ENCODE measurements around the gene PROCA1. TPM values are rescaled to one million over a fixed set of nuclear protein-coding genes. Genes with fewer than 3 reads are reported as not detected.
A peak's percentile ranks its signal among the peaks of the same experiment; 100 is the strongest.
"Not testable (repeated sequence)": the region's sequence is repeated elsewhere in the genome, so short reads cannot be mapped to it uniquely, and the experiment has no call there.

PROCA1 gene
- polyA plus RNA-seq, 3 donors = 0.35 to 2.9 (median 1.2) TPM

DNA sequence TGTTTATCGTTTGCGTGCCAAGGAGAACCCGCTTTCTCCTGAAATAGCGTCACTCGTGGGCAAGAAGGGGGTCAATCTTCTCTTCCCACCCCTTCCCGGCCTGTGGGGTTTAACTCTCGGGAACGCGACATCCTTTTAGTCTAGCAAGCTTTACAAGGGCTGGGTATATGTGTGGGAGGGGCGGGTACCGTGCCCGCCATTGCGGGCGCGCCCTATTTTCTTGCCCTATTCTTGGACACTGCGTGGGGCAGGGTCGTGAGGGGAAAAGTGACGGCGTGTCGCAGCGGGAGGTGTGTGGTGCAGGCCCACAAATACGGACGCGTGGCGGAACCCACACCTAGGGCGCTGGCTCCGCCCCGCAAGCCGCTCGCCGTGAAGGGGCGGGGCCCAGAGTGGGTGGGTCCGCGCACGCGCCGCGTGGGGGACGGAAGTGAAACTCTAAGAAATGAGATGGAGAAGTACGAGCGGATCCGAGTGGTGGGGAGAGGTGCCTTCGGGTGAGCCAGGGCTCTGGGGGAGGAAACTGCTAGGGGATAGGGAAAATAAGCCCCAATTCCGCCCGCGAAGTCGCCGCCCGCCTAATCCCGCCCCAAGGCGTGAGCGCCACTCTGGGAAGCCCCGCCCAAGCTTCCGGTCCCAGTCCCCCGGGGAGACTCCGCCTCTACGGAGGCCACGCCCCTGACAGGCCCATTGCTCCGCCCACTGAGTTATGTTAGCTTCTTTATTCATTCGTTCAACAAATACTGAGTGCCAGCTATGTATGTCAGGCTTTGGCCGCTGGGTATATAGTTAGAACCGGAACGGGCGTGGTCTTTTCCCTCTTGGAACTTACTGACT, 16.9 kb upstream of the PROCA1 start, which contains the start of gene NEK8:
TSS of gene NEK8 (plus strand) at position 425 of the 837 bp plus-strand sequence. CDS start at position 451, 26 bp downstream.
- 0% methylated on average over 58 to 64 of the region's 64 CpGs for WGBS, 3 donors
- no peak within 1 kb of the TSS for H3K27ac ChIP-seq (ENCODE audit: low read depth, low read length)

DNA sequence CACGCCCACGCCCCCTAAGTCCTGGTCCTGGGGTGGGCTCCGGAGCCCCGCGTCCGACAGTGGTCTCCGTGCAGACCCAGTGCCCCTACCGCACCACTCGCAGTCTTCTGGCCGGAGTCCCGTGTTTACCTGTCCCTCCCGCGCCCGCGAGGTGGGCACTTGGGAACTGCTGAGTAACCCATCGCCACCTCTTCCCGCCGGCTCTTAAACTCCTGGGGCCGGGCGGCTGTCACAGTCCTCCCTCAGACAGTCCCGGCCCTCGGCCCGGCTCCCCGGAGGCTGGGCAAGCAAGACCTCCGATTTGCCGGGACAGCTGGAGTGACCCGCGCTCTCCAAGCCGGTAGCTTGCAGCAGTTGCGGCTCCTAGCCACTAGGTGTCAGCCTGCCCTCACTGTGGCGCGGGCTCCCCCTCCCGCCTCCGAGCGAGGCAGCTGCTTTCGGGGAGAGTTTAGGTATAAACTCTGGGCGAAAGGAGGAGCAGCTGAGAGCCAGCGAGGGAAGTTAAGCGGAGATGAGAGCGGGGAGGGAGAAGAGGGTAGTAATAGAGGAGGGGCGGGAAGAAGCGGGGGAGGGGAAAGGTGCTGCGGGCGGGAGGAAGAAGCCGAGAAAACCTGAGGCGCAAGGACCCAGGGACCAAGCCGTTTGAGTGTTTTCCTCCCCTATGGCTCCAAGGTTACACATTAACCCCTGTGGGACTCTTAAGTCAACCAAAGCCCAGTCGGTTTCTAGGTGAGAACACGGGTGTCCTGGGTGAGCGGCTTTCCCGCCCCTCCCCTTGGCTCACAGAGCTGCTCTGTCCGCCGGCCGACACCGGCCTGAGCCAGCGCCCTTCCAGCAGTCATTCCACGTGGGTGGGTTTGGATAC, 15.2 kb upstream of the PROCA1 start:
- no peak overlapping the region for H3K27ac ChIP-seq (ENCODE audit: low read depth, low read length)
- 0 to 1% (median 1%) methylated on average over 56 to 57 of the region's 57 CpGs for WGBS, 3 donors

DNA sequence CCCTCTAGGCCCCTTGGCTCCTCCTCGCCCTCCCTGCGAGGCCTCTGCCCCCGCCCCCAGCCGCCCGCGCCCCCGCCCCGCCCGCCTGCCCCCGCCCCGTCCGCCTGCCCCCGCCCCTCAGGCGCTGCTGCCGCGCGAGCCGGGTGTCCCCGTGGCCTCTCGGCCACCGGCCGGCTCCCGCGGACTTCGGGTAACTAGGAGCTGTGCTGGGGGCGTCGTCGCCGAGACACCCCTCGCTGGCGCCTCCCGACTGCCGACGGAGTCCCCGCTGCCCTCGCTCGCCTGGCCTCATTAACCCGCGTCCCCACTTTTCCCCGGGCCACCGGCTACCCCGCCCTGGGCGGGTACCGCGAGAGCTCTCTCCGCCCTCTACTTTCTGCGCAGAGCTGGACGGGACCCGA, 14.5 kb upstream of the PROCA1 start, which contains the start of gene TLCD1:
TSS of gene TLCD1 (minus strand) at position 8 of the 401 bp plus-strand sequence. CDS start 136 bp downstream, outside the sequence.
- WGBS, 3 donors = 0% methylated on average over 19 to 43 of the region's 49 CpGs
- H3K27ac ChIP-seq (ENCODE audit: low read depth, low read length) = no peak within 1 kb of the TSS

DNA sequence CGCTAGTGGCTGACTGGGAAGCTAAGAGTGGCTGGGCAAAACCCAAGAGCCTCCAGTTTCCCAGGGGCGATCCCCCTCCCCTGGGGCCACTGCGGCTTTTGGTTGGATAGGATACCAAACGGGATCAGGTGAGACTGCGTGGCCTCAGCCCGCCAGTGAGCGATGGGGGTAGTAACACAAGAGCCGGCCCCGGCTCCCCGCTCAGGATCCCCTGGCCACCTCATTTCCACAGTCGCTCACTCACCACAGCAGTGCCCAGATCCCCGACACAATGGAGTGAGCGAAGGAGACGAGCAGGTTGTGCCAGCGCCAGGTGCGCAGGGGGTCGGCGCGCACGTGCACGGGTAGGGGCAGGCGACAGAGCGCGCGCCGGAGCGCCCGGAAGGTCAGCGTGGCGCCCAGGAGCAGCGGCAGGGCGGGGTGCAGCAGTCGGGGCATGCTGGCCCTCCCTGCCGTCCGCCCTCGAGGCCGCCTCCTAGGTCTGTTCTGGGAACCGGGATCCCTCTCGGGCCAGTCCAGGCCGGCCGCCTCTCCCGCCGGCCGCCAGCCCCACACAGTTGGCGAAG, 14.1 kb upstream of the PROCA1 start:
- 0 to 2% (median 2%) methylated on average over 39 to 45 of the region's 45 CpGs for WGBS, 3 donors
- no peak overlapping the region for H3K27ac ChIP-seq (ENCODE audit: low read depth, low read length)

GRCh38 chr17:28725166-28725659, 13.5 kb upstream of the PROCA1 start:
- 19 to 30% (median 27%) methylated on average over 20 of the region's 20 CpGs for WGBS, 3 donors
- H3K27ac ChIP-seq (ENCODE audit: low read depth, low read length) = no peak overlapping the region

DNA sequence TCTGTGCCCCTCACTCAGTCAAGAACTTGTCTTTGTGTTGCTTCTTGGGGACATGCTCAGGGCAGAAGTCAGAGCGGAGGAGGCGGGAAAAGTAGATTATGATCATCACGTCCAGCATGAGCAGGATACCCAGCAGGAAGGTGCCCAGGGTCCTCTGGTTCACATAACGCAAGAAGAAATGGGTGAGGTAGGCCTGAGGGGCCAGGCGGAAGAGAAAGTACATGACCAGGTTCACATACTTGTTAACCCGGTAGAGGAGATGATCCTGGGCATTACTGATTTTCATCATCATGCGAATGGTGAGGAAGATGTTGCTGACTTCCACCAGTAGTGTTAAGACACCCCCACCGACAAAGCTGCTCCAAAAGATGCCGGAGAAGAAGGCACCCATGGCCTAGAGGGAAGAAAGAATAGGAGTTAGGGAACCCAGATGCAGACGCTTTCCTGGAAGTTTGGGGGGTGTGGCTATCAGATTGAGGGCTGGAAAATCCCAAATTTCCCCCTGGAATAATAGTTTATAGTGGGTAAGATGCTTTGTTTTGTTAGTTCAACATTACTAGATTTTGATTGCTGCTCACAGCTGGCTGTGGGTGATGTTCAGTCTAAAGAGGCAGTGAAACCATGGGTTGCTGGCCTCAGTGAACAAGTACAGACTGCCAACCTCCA, 12.9 kb upstream of the PROCA1 start:
- 80 to 84% (median 81%) methylated on average over 10 of the region's 10 CpGs for WGBS, 3 donors
- no peak overlapping the region for H3K27ac ChIP-seq (ENCODE audit: low read depth, low read length)

DNA sequence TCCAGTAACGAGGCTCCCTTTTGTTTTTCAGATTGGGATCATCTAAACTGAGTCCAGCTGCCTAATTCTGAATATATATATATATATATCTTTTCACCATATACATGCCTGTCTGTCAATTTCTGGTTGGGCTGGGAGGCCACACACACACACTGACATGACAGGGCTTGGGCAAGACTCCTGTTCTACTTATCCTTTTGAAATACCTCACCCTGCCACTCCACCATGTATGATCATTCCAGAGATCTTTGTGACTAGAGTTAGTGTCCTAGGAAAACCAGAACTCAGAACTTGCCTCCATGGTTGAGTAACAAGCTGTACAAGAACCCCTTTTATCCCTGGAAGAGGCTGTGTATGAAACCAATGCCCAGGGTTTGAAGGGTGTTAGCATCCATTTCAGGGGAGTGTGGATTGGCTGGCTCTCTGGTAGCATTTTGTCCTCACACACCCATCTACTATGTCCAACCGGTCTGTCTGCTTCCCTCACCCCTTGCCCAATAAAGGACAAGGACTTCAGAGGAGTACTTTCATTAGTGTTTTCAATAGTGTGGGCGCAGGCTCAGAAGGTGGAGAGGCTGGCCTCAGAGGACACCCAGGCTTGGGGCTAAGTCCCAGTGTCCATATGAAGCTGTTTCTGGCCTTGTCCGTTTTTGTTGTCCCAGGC, 12.3 kb upstream of the PROCA1 start:
- not testable (repeated sequence) for H3K27ac ChIP-seq (ENCODE audit: low read depth, low read length)
- WGBS, 3 donors = 80 to 87% (median 83%) methylated on average over 4 of the region's 4 CpGs

- WGBS, 3 donors = 73 to 81% (median 77%) methylated on average over 6 of the region's 6 CpGs
- no peak overlapping the region for H3K27ac ChIP-seq (ENCODE audit: low read depth, low read length)
These were observed 11.6 kb upstream of the PROCA1 start for GRCh38 chr17:28723159-28723835.

GRCh38 chr17:28722417-28723158, 10.9 kb upstream of the PROCA1 start:
- WGBS, 3 donors = 63 to 80% (median 77%) methylated on average over 7 of the region's 7 CpGs
- H3K27ac ChIP-seq (ENCODE audit: low read depth, low read length) = no peak overlapping the region

GRCh38 chr17:28720997-28721329, 9.3 kb upstream of the PROCA1 start:
- 33 to 43% (median 42%) methylated on average over 19 of the region's 19 CpGs for WGBS, 3 donors
- H3K27ac ChIP-seq (ENCODE audit: low read depth, low read length) = not testable (repeated sequence)

- WGBS, 3 donors = 2 to 3% (median 3%) methylated on average over 25 to 28 of the region's 30 CpGs
These were observed 8.7 kb upstream of the PROCA1 start for GRCh38 chr17:28720247-28720996.

DNA sequence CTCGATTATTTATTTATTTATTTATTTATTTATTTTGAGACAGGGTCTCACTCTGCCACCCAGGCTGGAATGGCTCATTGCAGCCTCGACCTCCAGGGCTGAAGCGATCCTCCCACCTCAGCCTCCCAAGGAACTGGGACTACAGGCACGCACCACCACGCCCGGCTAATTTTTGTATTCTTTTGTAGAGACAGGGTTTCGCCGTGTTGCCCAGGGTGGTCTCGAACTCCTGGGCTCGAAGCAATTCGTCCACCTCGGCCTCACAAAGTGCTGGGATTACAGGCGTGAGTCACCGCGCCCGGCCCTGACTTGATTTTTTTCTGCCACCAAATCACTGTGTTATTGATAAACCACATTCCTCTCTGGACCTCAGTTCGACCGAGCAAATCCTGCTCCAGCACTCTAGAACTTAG, 7.3 kb upstream of the PROCA1 start:
- no peak overlapping the region for H3K27ac ChIP-seq (ENCODE audit: low read depth, low read length)
- 35 to 40% (median 35%) methylated on average over 18 of the region's 18 CpGs for WGBS, 3 donors

More at GRCh38 chr17:28720247-28720996, 8.7 kb upstream of the PROCA1 start:
- H3K27ac ChIP-seq (ENCODE audit: low read depth, low read length) = no peak overlapping the region

- 33 to 66% (median 39%) methylated on average over 18 of the region's 18 CpGs for WGBS, 3 donors
- peak overlapping the region; percentile 28 for H3K27ac ChIP-seq (ENCODE audit: low read depth, low read length)
These were observed 6.8 kb upstream of the PROCA1 start for GRCh38 chr17:28718333-28719020.

DNA sequence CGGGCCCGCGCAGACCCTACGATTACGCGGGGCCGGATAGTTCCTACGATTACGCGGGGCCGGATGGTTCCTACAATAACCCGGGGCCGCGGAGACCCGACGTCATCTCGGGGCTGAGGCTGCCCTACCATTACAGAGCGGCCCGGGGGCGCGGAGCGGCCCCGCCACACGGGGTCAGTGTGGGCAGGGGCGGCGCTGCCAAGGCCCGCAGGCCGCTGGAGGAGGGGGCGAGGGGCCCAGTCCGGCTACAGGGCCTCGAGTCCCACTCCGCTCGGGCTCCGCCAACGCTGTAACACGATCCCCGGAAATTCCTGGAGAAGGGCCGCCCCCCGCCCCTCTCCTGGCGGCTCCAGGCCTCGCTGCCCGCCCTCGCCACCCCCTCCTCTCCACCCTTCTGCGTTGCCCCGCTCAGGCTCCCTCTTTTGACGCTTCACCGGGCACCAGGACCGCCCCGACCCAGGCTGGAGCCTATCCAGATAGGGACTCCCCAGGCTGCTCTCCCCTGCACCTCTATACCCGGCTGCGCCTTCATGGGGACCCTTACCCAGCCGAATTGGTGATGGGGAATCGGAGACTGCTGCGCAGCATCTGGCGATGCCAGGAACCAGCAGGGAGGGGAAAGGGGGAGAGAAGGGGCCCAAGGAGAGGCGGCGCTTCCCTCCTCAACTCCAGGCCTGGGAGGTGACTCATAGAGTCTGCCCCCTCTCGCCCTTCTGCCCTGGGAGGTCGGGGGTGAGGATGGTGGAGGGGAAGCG, 6.1 kb upstream of the PROCA1 start, which contains the start of gene RAB34:
TSS of gene RAB34 (minus strand) at position 291 of the 755 bp plus-strand sequence. CDS start 602 bp downstream, outside the sequence.
- WGBS, 3 donors = 5 to 15% (median 8%) methylated on average over 58 to 60 of the region's 60 CpGs
- H3K27ac ChIP-seq (ENCODE audit: low read depth, low read length) = peak within 1 kb of the TSS; percentile 28
